ENCODE results near the gene ADCY3. TPM values are rescaled to one million over a fixed set of nuclear protein-coding genes. Genes with fewer than 3 reads are reported as not detected.
A peak's percentile ranks its signal among the peaks of the same experiment; 100 is the strongest.

The ADCY3 gene
- total and polyA plus RNA-seq, 2 donors from 2014 or later: 21.1 to 44.6 TPM

DNA sequence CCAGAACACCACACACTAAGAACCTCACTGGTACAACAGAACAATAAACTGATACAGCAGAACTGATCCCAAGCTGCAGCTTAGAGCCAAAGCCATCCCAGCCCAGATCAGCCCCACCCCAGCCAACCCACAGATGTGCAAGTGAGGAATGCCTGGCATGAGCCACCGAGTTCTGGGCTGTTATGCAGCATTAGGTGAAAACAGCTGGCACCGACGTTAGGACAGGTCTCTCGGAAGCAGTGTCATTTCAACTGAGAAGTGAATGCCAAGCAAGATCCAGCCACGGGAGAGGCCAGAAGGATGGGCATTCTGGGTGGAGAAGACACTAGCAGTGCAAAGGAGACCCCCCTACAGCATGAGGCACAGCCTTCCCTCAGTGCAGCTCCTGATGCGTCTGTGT, 38.9 kb downstream of the ADCY3 start:
- Histone ChIP-seq H3K9ac (ENCODE audit: low read length in 3 of 3) (no peak overlapping the region), H3K27me3 (ENCODE audit: control insufficient read depth, insufficient read depth, low read length) (no peaks in the 10 kb centered on the region), H3K27ac (ENCODE audit: low read depth in 2 of 2, low read length in 2 of 2) (no peak overlapping the region), H3K36me3 (ENCODE audit: control insufficient read depth in 2 of 3, insufficient read depth in 3 of 3, low read length in 3 of 3) (no peaks in the 10 kb centered on the region), H3K4me1 (ENCODE audit: control insufficient read depth in 2 of 3, insufficient read depth in 2 of 3, low read depth in 1 of 3, low read length in 3 of 3) (peaks cover 0 to 3% (median 0%) of the 10 kb centered on the region in 3 donors), H3K9me3 (ENCODE audit: control insufficient read depth in 2 of 3, insufficient read depth in 1 of 3, low read length in 3 of 3) (no peaks in the 10 kb centered on the region), H3K4me3 (ENCODE audit: low read length in 3 of 3) (no peak overlapping the region)
- TF ChIP-seq, protein P1, sequence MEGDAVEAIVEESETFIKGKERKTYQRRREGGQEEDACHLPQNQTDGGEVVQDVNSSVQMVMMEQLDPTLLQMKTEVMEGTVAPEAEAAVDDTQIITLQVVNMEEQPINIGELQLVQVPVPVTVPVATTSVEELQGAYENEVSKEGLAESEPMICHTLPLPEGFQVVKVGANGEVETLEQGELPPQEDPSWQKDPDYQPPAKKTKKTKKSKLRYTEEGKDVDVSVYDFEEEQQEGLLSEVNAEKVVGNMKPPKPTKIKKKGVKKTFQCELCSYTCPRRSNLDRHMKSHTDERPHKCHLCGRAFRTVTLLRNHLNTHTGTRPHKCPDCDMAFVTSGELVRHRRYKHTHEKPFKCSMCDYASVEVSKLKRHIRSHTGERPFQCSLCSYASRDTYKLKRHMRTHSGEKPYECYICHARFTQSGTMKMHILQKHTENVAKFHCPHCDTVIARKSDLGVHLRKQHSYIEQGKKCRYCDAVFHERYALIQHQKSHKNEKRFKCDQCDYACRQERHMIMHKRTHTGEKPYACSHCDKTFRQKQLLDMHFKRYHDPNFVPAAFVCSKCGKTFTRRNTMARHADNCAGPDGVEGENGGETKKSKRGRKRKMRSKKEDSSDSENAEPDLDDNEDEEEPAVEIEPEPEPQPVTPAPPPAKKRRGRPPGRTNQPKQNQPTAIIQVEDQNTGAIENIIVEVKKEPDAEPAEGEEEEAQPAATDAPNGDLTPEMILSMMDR (IDR thresholded peaks at IDR 0.05; ENCODE audit: borderline replicate concordance, extremely low read depth, insufficient read depth): no peak
- DNase-seq (no peak), FAIRE-seq (no peak)
- intact Hi-C loops (cut with DNase I): no loop called here

GRCh38 chr2:24878341-24878740, 41.7 kb downstream of the ADCY3 start:
- Histone ChIP-seq H3K9ac (ENCODE audit: low read length in 3 of 3) (no peak overlapping the region), H3K27me3 (ENCODE audit: control insufficient read depth, insufficient read depth, low read length) (no peaks in the 10 kb centered on the region), H3K9me3 (ENCODE audit: control insufficient read depth in 2 of 3, insufficient read depth in 1 of 3, low read length in 3 of 3) (no peaks in the 10 kb centered on the region), H3K4me1 (ENCODE audit: control insufficient read depth in 2 of 3, insufficient read depth in 2 of 3, low read depth in 1 of 3, low read length in 3 of 3) (no peaks in the 10 kb centered on the region), H3K4me3 (ENCODE audit: low read length in 3 of 3) (no peak overlapping the region), H3K36me3 (ENCODE audit: control insufficient read depth in 2 of 3, insufficient read depth in 3 of 3, low read length in 3 of 3) (no peaks in the 10 kb centered on the region), H3K27ac (ENCODE audit: low read depth in 2 of 2, low read length in 2 of 2) (peak overlapping the region in 1 of 2 donors; percentile 57)
- TF ChIP-seq, protein P1 (IDR thresholded peaks at IDR 0.05; ENCODE audit: borderline replicate concordance, extremely low read depth, insufficient read depth): no peak
- FAIRE-seq: no peak
- no peak for DNase-seq
- intact Hi-C loops (cut with DNase I): no loop called here

DNA sequence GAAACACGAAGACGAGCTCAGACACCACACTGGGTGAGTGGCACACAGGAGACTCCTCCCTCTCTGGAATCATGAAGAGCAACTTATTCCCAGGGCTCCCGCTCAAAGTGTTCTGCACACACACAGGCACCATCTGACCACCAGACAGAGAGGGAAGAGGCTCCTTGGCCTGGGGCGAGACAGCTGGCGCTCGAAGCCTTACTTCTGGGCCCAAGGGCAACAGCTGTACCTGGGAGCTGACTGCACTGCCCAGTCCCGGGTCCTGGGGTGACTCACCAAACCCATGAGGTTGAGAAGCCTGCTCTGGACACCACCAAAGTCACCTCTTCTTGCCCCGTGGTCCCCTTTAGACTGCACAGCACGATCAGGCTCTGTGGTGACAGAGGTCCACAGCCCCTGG, 42.4 kb downstream of the ADCY3 start:
- Histone ChIP-seq H3K9me3 (ENCODE audit: control insufficient read depth in 2 of 3, insufficient read depth in 1 of 3, low read length in 3 of 3) (no peaks in the 10 kb centered on the region), H3K4me1 (ENCODE audit: control insufficient read depth in 2 of 3, insufficient read depth in 2 of 3, low read depth in 1 of 3, low read length in 3 of 3) (peaks cover 0 to 2% (median 0%) of the 10 kb centered on the region in 3 donors), H3K9ac (ENCODE audit: low read length in 3 of 3) (no peak overlapping the region), H3K27ac (ENCODE audit: low read depth in 2 of 2, low read length in 2 of 2) (peak overlapping the region in 1 of 2 donors; percentile 51), H3K27me3 (ENCODE audit: control insufficient read depth, insufficient read depth, low read length) (no peaks in the 10 kb centered on the region), H3K36me3 (ENCODE audit: control insufficient read depth in 2 of 3, insufficient read depth in 3 of 3, low read length in 3 of 3) (no peaks in the 10 kb centered on the region), H3K4me3 (ENCODE audit: low read length in 3 of 3) (no peak overlapping the region)
- no peak for FAIRE-seq
- DNase-seq: no peak
- TF ChIP-seq, protein P1 (IDR thresholded peaks at IDR 0.05; ENCODE audit: borderline replicate concordance, extremely low read depth, insufficient read depth): no peak
- intact Hi-C loops (cut with DNase I): no loop called here

GRCh38 chr2:24877067-24877466, 43.0 kb downstream of the ADCY3 start:
- TF ChIP-seq, protein P1 (IDR thresholded peaks at IDR 0.05; ENCODE audit: borderline replicate concordance, extremely low read depth, insufficient read depth): no peak
- DNase-seq (no peak), FAIRE-seq (no peak)
- Histone ChIP-seq H3K27ac (ENCODE audit: low read depth in 2 of 2, low read length in 2 of 2) (no peak overlapping the region), H3K9ac (ENCODE audit: low read length in 3 of 3) (no peak overlapping the region), H3K9me3 (ENCODE audit: control insufficient read depth in 2 of 3, insufficient read depth in 1 of 3, low read length in 3 of 3) (no peaks in the 10 kb centered on the region), H3K36me3 (ENCODE audit: control insufficient read depth in 2 of 3, insufficient read depth in 3 of 3, low read length in 3 of 3) (no peaks in the 10 kb centered on the region), H3K27me3 (ENCODE audit: control insufficient read depth, insufficient read depth, low read length) (no peaks in the 10 kb centered on the region), H3K4me1 (ENCODE audit: control insufficient read depth in 2 of 3, insufficient read depth in 2 of 3, low read depth in 1 of 3, low read length in 3 of 3) (peaks cover 0 to 8% (median 4%) of the 10 kb centered on the region in 3 donors), H3K4me3 (ENCODE audit: low read length in 3 of 3) (no peak overlapping the region)
- intact Hi-C loops (cut with DNase I): no loop called here
